MM.1S (cell line): ENCODE data around the gene VDAC2.
"Not testable (repeated sequence)": the region's sequence is repeated elsewhere in the genome, so short reads cannot be mapped to it uniquely, and the experiment has no call there.

Experiments
- CTCF ChIP-seq: fragments of 300-600 bp; sonication (generic); IDR thresholded peaks from 2 replicates; pipeline ENCODE4 v1.5.1; 2016; ENCODE audit warnings: antibody characterized with exemption, low read length, mixed read lengths
- EZH2 ChIP-seq: fragments of 300-600 bp; sonication (generic); optimal IDR thresholded peaks from 2 replicates; pipeline ENCODE3; 2017; ENCODE audit warnings: low read depth, mild to moderate bottlenecking, antibody characterized with exemption, low read length, mixed read lengths
- EZH2phosphoT487 ChIP-seq: fragments of 300-600 bp; sonication (generic); IDR thresholded peaks from 2 replicates; pipeline ENCODE4 v1.6.1; 2018; ENCODE audit warnings: antibody characterized with exemption, low read length

- TF ChIP-seq CTCF, EZH2, EZH2phosphoT487: not testable (repeated sequence)
These were observed 16.0 kb upstream of the VDAC2 start for GRCh38 chr10:75194625-75195024.
